C4-2B (cell line): ENCODE data around the gene KIR2DL1.

Experiments
- CTCF ChIP-seq: fragments of 450-650 bp; conservative IDR thresholded peaks from 2 replicates; pipeline ENCODE4 v1.5.1; 2017; ENCODE audit warnings: mild to moderate bottlenecking
- ZFX ChIP-seq: fragments of 450-650 bp; IDR thresholded peaks from 2 replicates; pipeline ENCODE4 v1.6.1; 2017

GRCh38 chr19:54729416-54730188, 40.0 kb upstream of the KIR2DL1 start:
- no peak for TF ChIP-seq CTCF
- no peak for TF ChIP-seq ZFX
